Kidney capillary endothelial cell (primary cell): ENCODE data around the gene HOXB4.

Source experiments
- DNase-seq: peaks from one replicate; pipeline ENCODE4 v3.0.0-alpha.2; 2018; ENCODE audit warnings: low spot score

HOXB4 gene

GRCh38 chr17:48528936-48529682, 49.0 kb downstream of the HOXB4 start:
- no peak for DNase-seq

- no peak for DNase-seq
Observed at GRCh38 chr17:48528153-48528935, 49.8 kb downstream of the HOXB4 start.

- no peak for DNase-seq
Observed at GRCh38 chr17:48527547-48527932, 50.6 kb downstream of the HOXB4 start.

- no peak for DNase-seq
Observed at GRCh38 chr17:48526608-48527546, 51.3 kb downstream of the HOXB4 start.
